Measurements from ENCODE around the gene MAP2K5. TPM values are rescaled to one million over a fixed set of nuclear protein-coding genes. Genes with fewer than 3 reads are reported as not detected.

MAP2K5 gene
- total and polyA plus RNA-seq, 2 experiments from 2014 or later, result 6.8 to 13.6 TPM

GRCh38 chr15:67515557-67515956 is 26.9 kb upstream of the MAP2K5 start:
- Histone ChIP-seq H3K27ac (no peak overlapping the region), H3K36me3 (no peaks in the 10 kb centered on the region), H3K9me3 (ENCODE audit: low read depth) (no peaks in the 10 kb centered on the region), H3K27me3 (no peaks in the 10 kb centered on the region), H3K4me3 (no peak overlapping the region), H3K4me1 (ENCODE audit: low read depth) (no peaks in the 10 kb centered on the region)
- DNase-seq (ENCODE audit: low read depth in 1 of 2, low spot score in 1 of 2), result no peak
- TF ChIP-seq CTCF (IDR thresholded peaks at IDR 0.05; ENCODE audit: low read depth, low read length), result no peak

- H3K27me3 ChIP-seq, result no peaks in the 10 kb centered on the region
- H3K9me3 ChIP-seq (ENCODE audit: low read depth), result no peaks in the 10 kb centered on the region
- TF ChIP-seq CTCF (IDR thresholded peaks at IDR 0.05; ENCODE audit: low read depth, low read length), result no peak
- peaks cover 15% of the 10 kb centered on the region for H3K4me1 ChIP-seq (ENCODE audit: low read depth)
- H3K36me3 ChIP-seq, result no peaks in the 10 kb centered on the region
- no peak for DNase-seq (ENCODE audit: low read depth in 1 of 2, low spot score in 1 of 2)
- peak overlapping the region; percentile 54 for H3K4me3 ChIP-seq
- H3K27ac ChIP-seq, result peak overlapping the region; percentile 97
These were observed 22.0 kb upstream of the MAP2K5 start for GRCh38 chr15:67520321-67521028.

- H3K27ac ChIP-seq, result peak within 1 kb of the TSS; percentile 97
- peaks cover 15% of the 10 kb centered on the region for H3K4me1 ChIP-seq (ENCODE audit: low read depth)
- H3K27me3 ChIP-seq, result no peaks in the 10 kb centered on the region
These were observed 21.3 kb upstream of the MAP2K5 start, which contains the start of gene C15orf61 for GRCh38 chr15:67521029-67521782. Gene C15orf61, plus strand, starts transcription at chr15:67521131. Its CDS starts 118 bp downstream, at chr15:67521249.

GRCh38 chr15:67521783-67522568 is 20.5 kb upstream of the MAP2K5 start:
- no peak for TF ChIP-seq CTCF (IDR thresholded peaks at IDR 0.05; ENCODE audit: low read depth, low read length)
- peak in 1 of 2 donors; percentile 44 for DNase-seq (ENCODE audit: low read depth in 1 of 2, low spot score in 1 of 2)
- H3K4me3 ChIP-seq, result peak overlapping the region; percentile 54
- peak overlapping the region; percentile 97 for H3K27ac ChIP-seq
- H3K4me1 ChIP-seq (ENCODE audit: low read depth), result peaks cover 15% of the 10 kb centered on the region
- H3K9me3 ChIP-seq (ENCODE audit: low read depth), result no peaks in the 10 kb centered on the region
- H3K27me3 ChIP-seq, result no peaks in the 10 kb centered on the region
- H3K36me3 ChIP-seq, result no peaks in the 10 kb centered on the region

More at GRCh38 chr15:67521029-67521782, 21.3 kb upstream of the MAP2K5 start, which contains the start of gene C15orf61:
- TF ChIP-seq CTCF (IDR thresholded peaks at IDR 0.05; ENCODE audit: low read depth, low read length), result no peak
- H3K36me3 ChIP-seq, result no peaks in the 10 kb centered on the region
- no peaks in the 10 kb centered on the region for H3K9me3 ChIP-seq (ENCODE audit: low read depth)
- peak; percentile 85 to 86 for DNase-seq (ENCODE audit: low read depth in 1 of 2, low spot score in 1 of 2)
- H3K4me3 ChIP-seq, result peak within 1 kb of the TSS; percentile 54

- no peak for TF ChIP-seq CTCF (IDR thresholded peaks at IDR 0.05; ENCODE audit: low read depth, low read length)
- Histone ChIP-seq H3K36me3 (no peaks in the 10 kb centered on the region), H3K4me3 (no peak overlapping the region), H3K4me1 (ENCODE audit: low read depth) (peaks cover 18% of the 10 kb centered on the region), H3K27me3 (no peaks in the 10 kb centered on the region), H3K27ac (no peak overlapping the region), H3K9me3 (ENCODE audit: low read depth) (no peaks in the 10 kb centered on the region)
- no peak for DNase-seq (ENCODE audit: low read depth in 1 of 2, low spot score in 1 of 2)
These were observed 19.2 kb upstream of the MAP2K5 start for GRCh38 chr15:67523330-67523729.

Measured in cardiac muscle cell (in vitro differentiated cells and primary cell).